ENCODE results near the gene AP1B1.

AP1B1 gene

DNA sequence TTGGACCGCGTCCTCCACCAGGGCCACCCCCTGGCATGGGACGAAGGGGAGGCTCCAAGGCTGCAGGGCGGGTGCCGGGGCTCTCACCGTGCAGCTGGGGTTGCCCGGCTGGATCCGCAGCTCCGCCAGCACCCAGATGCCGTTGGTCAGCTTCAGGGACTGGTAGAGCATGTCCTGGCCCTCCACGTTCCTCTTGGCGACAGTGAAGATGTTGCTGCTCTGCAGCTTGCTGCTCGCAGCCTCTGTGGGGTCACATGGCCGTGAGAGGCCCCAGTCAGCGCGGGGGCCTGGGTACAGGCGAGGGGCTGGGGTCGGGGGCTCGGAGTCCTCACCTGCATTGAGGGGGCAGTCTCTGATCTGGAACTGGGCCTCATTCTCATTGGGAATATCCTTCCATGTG, 58.1 kb downstream of the AP1B1 start:
- no peak for DNase-seq

GRCh38 chr22:29329581-29329980, 58.8 kb downstream of the AP1B1 start:
- DNase-seq: no peak

DNA sequence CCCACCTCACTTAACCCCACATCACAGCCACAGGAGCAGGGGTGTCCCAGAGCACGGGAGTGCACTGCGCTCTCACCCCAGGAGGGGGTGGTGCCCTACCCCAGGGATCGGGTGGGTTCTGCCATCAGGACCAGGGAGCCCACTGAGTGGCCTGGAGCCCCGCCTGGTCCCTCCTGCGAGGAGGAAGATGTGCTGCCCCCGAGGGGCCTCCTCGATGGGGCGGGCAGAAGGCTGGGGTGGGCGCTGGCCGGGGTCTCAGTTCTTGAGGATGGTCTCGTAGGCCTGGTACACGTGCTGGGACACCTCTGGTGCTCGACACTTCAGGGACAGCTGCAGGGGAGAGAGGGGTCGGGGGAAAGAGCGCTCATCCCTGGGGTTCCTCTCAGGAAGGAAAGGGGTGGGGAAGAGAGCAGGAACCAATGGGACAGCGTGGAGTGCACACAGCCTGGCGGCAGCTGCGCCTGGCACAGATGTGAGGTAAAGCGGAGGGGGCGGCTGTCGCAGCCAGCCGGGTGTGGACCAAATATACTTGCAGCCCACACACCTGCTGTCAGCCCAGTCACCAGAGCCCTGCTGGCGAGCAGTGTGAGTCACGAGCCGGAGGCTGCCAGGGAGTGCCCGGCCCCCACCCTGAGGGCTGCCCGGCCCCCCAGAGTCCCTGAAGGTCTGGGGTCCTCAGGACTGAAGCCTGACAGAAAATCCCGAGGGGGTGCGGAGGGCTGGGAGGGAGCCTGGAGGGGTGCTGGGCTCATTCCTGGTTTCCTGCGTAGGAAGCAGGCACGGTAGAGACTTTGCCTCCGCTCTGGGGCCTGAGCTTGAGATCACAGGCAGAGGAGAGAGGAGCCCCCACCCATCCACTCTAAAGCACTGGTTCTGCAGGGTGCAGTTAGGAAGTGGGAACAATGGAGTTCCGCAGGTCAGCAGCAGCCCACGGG, 59.5 kb downstream of the AP1B1 start:
- DNase-seq: no peak

- no peak for DNase-seq
Measured at GRCh38 chr22:29328055-29328454, 60.3 kb downstream of the AP1B1 start.

GRCh38 chr22:29327089-29327764, 61.1 kb downstream of the AP1B1 start:
- DNase-seq: no peak

DNA sequence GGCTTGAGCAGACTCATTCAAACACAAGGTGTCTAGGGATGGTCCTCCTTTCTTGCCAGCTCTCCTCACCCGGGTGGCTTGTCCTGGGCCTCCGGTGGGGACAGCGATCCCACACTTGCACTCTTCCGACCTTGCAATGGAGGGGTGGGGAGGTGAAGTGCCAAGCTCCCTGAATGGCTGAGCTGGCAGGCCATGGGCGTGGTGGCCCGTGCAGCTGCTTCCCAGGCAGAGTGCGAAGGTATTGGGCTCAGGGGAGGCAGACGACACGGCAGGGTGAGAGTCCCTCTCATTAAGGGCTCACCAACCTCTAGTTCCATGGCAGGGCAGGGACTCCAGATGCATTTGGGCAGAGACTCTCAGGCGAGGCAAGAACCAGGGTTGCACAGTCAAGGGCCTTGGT, 61.9 kb downstream of the AP1B1 start:
- no peak for DNase-seq

DNA sequence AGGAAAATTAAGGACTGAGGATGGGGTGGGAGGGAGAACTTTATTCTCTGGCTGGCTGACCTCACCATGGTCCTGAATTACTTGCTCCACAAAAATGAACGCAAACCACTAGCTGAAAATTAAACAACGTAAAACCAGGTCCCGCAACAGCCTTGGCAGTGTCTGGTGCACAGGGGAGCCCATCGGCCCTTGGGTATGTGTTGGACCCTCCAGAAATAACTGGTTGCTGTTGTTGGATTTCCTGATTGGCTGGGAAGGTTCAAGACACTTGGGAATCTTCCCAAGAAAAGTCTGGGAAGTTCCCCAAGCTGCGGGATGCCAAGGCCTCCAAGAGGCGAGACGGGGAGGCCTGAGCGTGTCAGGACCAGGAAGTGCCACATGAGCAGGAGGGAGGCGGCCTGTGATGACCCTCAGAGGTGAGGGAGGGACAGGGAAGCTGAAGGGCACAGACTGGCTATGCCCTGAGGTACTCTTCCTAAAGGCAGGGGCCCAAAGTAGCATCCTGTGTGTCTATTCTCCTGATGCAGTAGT, 62.5 kb downstream of the AP1B1 start:
- no peak for DNase-seq

- no peak for DNase-seq
Measured at GRCh38 chr22:29325356-29325755, 63.0 kb downstream of the AP1B1 start.

DNA sequence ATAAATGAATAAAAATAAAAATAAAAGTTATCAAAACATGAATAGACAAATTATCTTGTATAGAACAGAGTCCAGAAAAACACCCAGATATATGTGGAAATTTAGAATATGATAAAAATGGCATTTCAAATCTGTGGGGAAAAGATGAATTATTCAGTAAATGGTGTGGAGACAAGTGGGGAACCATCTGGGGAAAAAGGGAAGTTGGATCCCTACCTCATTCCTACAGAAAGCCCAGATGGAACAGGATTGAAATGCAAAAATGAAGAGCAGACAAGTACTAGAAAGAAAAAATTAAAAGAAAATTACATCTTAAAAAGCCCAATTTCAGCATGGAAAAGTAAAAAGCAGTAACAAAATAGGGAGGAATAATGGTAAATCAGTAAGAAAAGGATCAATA, 64.7 kb downstream of the AP1B1 start:
- no peak for DNase-seq

DNA sequence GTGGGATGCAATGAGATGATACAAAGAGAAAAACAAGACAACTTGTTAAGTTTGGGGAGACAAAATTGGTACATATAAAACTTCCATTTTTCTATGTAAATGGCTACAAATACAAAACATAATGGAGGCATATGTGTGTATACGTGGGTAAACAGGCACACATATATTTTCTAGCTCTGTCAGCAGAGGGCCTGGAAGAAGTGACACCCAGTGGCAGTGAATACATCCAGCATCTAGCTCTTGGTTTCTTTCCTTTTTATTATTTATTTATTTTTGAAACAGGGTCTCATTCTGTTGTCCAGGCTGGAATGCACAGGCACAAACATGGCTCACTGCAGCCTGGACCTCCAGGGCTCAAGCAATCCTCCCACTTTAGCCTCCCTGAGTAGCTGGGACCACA, 67.8 kb downstream of the AP1B1 start:
- no peak for DNase-seq

DNA sequence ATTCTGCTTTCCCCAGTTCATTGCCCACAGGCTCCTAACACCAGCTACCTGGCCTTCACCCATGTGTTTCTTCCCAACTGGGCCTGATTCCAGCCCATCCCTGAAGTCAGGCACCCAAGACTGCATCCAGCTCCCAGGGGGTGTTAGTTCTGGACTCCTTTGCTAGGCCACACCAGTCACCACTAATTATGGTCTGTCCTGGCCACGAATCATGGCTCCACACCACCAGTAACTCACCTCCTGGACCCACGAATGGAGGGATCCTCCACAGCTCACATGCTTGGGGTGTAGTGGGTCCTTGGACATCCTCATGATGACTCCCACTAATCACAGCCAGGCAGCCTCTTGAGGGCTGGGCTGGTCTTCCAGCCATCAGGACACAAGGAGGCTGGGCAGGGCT, 69.3 kb downstream of the AP1B1 start:
- DNase-seq: no peak

GRCh38 chr22:29317827-29318454, 70.4 kb downstream of the AP1B1 start:
- DNase-seq: no peak

DNA sequence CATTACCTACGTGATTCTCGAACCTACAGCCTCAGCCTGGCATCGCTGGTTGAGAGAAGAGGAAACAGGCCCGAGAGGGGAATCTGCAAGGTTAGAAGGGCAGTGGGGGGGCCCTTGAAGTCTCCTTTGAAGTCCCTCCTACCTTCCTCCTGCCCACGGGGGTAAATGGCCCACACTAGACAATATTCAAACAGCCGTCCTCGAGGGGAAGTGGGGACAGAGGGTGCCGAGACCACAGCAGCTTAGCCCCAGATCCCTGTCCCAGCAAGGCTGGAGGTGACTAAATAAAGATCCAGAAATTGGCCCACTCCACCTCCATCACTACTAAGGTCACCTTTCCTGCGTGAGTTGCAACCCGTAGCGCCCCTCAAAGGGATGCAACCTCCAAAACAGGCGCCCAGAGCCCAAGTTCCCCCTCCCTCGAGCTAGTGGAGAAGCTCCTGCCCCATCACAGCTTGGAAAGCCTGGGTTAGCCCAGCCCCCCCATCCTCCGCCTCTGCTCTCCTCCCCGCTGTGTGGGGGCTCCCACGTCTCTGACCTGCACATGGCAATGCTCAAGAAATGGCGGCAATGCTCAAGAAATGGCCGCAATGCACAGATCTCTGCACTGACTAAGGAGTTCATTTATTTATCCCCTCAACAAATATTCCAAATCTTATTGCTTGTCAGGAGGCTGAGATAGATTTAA, 72.1 kb downstream of the AP1B1 start:
- DNase-seq: no peak

- no peak for DNase-seq
Measured at GRCh38 chr22:29315286-29316140, 72.9 kb downstream of the AP1B1 start, which contains the start of gene RASL10A. Gene RASL10A, minus strand, starts transcription at chr22:29315697. Its CDS starts 451 bp downstream, at chr22:29315246.

DNA sequence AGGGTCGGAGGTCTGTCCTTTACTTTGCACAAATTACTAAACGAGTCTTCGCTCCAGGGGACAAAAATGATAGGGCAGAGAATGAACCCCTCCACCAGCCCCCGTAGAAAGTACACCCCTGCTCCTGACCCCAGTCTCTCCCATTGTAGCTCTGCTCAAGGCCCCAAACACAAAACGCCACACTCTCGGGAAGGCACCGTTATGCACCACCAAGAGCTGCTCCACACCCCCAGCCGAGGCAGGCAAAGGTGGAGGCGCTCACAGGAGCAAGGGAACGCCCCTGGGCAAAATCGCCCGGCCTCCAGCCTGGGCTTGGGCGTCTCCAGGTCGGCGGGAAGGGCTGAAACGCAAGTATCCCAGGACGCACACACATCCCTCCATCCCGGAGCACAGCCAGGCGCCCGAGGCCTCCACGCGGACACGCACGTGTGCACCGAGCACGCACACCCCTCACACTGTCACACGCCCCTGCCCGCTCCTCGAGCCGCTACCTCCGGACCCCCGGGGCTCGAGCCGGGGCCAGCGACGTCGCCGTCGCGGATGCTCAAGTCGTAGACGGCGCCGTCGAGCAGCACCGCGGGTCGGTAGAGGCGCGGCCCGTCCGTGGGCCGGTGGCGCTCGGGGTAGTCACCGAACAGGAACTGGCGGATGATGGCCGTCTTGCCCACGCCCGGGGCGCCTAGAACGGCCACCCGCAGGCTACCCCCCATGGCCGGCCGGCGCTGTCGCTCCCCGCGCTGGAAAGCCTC, 73.7 kb downstream of the AP1B1 start:
- no peak for DNase-seq

- no peak for DNase-seq
Measured at GRCh38 chr22:29313576-29314466, 74.5 kb downstream of the AP1B1 start.

DNA sequence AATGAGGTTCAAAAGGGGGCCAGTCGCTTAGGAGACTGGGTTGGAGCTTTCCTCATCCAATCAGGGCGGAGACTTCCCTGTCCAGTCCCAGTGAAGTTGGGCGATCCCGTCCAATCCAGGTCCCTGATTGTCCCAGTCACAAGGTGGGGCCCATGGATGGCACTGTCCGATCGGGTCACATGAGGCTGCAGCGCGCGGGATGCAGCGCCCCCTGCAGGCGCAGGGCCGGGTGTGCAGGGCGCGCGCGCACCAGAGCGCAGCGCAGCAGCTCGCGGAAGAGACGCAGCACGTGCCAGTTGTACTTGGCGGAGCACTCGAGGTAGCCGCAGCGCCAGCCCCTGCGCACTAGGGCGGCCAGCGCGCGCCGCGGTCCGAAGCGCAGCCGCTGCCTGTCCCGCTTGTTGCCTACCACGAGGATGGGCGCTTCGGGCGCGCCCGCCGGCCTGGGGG, 75.2 kb downstream of the AP1B1 start:
- DNase-seq: no peak

GRCh38 chr22:29312218-29313125, 75.9 kb downstream of the AP1B1 start:
- no peak for DNase-seq

Data from NCI-H2029 (cell line).